OCI-LY7 (cell line): Measurements from ENCODE around the gene CMIP. TPM values are rescaled to one million over a fixed set of nuclear protein-coding genes. Genes with fewer than 3 reads are reported as not detected.

ENCODE experiments used
- BruUV-seq: library from RNA; stranded (reverse); fragments of 400-500 nt; replicated peaks from 2 replicates; lab custom pipeline; 2021; lab: Mats Ljungman, UMichigan
- CTCF ChIA-PET: fragments of 300-600 bp; sonication (Branson Sonifier 250); formaldehyde crosslinking; loops from one replicate; lab custom pipeline; 2022; ENCODE audit warnings: antibody characterized with exemption; ENCODE audit not compliant: unreplicated experiment; lab: Charles Lee
- POLR2A ChIA-PET: fragments of 300-600 bp; sonication (Branson Sonifier 250); formaldehyde crosslinking; loops from one replicate; lab custom pipeline; 2022; ENCODE audit warnings: antibody characterized with exemption; lab: Charles Lee
- DNase-seq: peaks from one replicate; pipeline ENCODE4 v3.0.0-alpha.2; 2015; ENCODE audit warnings: low spot score
- H2AFZ ChIP-seq: fragments of 200-600 bp; sonication (generic), shearing (Covaris generic); 2 replicates; pipeline ENCODE4 v1.6.1; 2014; ENCODE audit warnings: mild to moderate bottlenecking, antibody characterized with exemption, low read length, moderate library complexity
- H3K27ac ChIP-seq: fragments of 200-600 bp; sonication (generic); 2 replicates; pipeline ENCODE4 v1.5.1; 2014; ENCODE audit warnings: mixed run types, low read depth, mild to moderate bottlenecking, moderate library complexity, low read length, inconsistent platforms; ENCODE audit not compliant: poor library complexity, severe bottlenecking
- H3K36me3 ChIP-seq: fragments of 200-600 bp; sonication (generic); 2 replicates; pipeline ENCODE4 v1.6.1; 2014; ENCODE audit warnings: mild to moderate bottlenecking, antibody characterized with exemption, low read length, moderate library complexity, mixed read lengths; ENCODE audit not compliant: insufficient read depth
- H3K4me1 ChIP-seq: fragments of 200-600 bp; sonication (generic); 2 replicates; pipeline ENCODE4 v1.5.1; 2014; ENCODE audit warnings: mild to moderate bottlenecking, low read length; ENCODE audit not compliant: insufficient read depth, poor library complexity, severe bottlenecking
- H3K4me2 ChIP-seq: fragments of 200-600 bp; sonication (generic); 2 replicates; pipeline ENCODE4 v1.6.1; 2014; ENCODE audit warnings: mild to moderate bottlenecking, low read length
- H3K4me3 ChIP-seq: fragments of 200-600 bp; sonication (generic); 2 replicates; pipeline ENCODE4 v1.5.1; 2014; ENCODE audit warnings: mild to moderate bottlenecking, low read depth, low read length; ENCODE audit not compliant: poor library complexity, severe bottlenecking
- H3K79me2 ChIP-seq: fragments of 200-600 bp; sonication (generic); 2 replicates; pipeline ENCODE4 v1.6.1; 2016; ENCODE audit warnings: low read depth, mild to moderate bottlenecking, low read length, moderate library complexity, mixed read lengths; ENCODE audit not compliant: insufficient read depth
- H3K9me2 ChIP-seq: fragments of 200-600 bp; sonication (generic); 2 replicates; pipeline ENCODE4 v1.6.1; 2016; ENCODE audit warnings: mild to moderate bottlenecking, low read length, mixed read lengths; ENCODE audit not compliant: insufficient read depth
- H3K9me3 ChIP-seq: fragments of 200-600 bp; sonication (generic); 2 replicates; pipeline ENCODE4 v1.6.1; 2014; ENCODE audit warnings: mild to moderate bottlenecking, mixed run types, low read length, mixed read lengths
- H4K20me1 ChIP-seq: fragments of 200-600 bp; sonication (generic); 2 replicates; pipeline ENCODE4 v1.6.1; 2014; ENCODE audit warnings: mild to moderate bottlenecking, antibody characterized with exemption, low read length, moderate library complexity, mixed read lengths; ENCODE audit not compliant: insufficient read depth
- CTCF ChIP-seq: fragments of 200-600 bp; sonication (generic); conservative IDR thresholded peaks from 2 replicates; pipeline ENCODE4 v1.5.1; 2014; ENCODE audit warnings: mild to moderate bottlenecking, antibody characterized with exemption, low read length, moderate library complexity, mixed read lengths
- EZH2phosphoT487 ChIP-seq: fragments of 200-600 bp; sonication (generic); IDR thresholded peaks from 2 replicates; pipeline ENCODE4 v1.6.1; 2018; ENCODE audit warnings: low read depth, borderline replicate concordance, mild to moderate bottlenecking, mixed run types, antibody characterized with exemption, low read length, moderate library complexity, mixed read lengths
- intact Hi-C: fragments of 100-400 bp; cut with micrococcal nuclease; formaldehyde crosslinking; loops from one replicate; pipeline ENCODE4 v1.10.0; 2022; ENCODE audit not compliant: unreplicated experiment
- microRNA-seq: library from miRNA; unstranded; fragments of <30 nt; microRNA quantifications from one replicate; pipeline ENCODE4 v1.2.0, GENCODE V29; 2022; ENCODE audit warnings: borderline replicate concordance
- small RNA-seq: library from RNA; depleted of rRNA; stranded (forward); fragments of <200 nt; gene quantifications from one replicate; pipeline ENCODE3, GENCODE V24; 2014
- total RNA-seq, 2 experiments: library from RNA; depleted of rRNA in 1 of 2; stranded (reverse); fragments of >200 nt in 1 of 2; shearing (Covaris generic) in 1 of 2; gene quantifications; 2 replicates each; pipeline ENCODE4 v1.2.3, GENCODE V29; 2014 to 2022

The CMIP gene
- total RNA-seq, 2 experiments from 2014 or later, result 15.4 to 70.3 TPM

GRCh38 chr16:81758376-81758775, 313.8 kb downstream of the CMIP start:
- Histone ChIP-seq H3K4me2 (no peak overlapping the region), H3K36me3 (peaks cover 68% of the 10 kb centered on the region), H2AFZ (no peak overlapping the region), H4K20me1 (no peaks in the 10 kb centered on the region), H3K9me2 (no peaks in the 10 kb centered on the region), H3K4me1 (peaks cover 7% of the 10 kb centered on the region), H3K27ac (no peak overlapping the region), H3K79me2 (no peaks in the 10 kb centered on the region), H3K9me3 (no peaks in the 10 kb centered on the region), H3K4me3 (no peak overlapping the region)
- BruUV-seq, result no TSS peak
- no peak for TF ChIP-seq CTCF
- no peak for TF ChIP-seq EZH2phosphoT487
- no peak for DNase-seq
- ChIA-PET CTCF (no interaction called here), POLR2A (interaction anchor here (0.5 to 3.2 kb wide), 4 partner anchors 8 to 48 kb away, joined by 3 to 16 read pairs (median 4); no protein-coding TSS in a partner anchor)
- intact Hi-C loops, result no loop called here

Small RNA genes lying within 50 kb of the gene (microRNA-seq; reads per million reads assigned to microRNA genes)
- not detected for gene MIR6504
- not detected for gene MIR7854

Small RNA genes lying within 50 kb of the gene (small RNA-seq; reads per million reads assigned to genes)
- gene MIR6504 (not detected), gene MIR7854 (not detected)

Other genes with a start within 250 kb of the CMIP start
- not detected in 2 replicates for gene BCO1, start 206.1 kb upstream of the CMIP start, total RNA-seq (2014; rRNA removed; shearing (Covaris generic))
- gene BCO1, start 206.1 kb upstream of the CMIP start, total RNA-seq (2022), result not detected in 2 replicates
- gene GAN, start 129.8 kb upstream of the CMIP start, total RNA-seq (2014; rRNA removed; shearing (Covaris generic)), result 5.1 and 6.2 TPM in 2 replicates
- 10.5 and 14.2 TPM in 2 replicates for gene GAN, start 129.8 kb upstream of the CMIP start, total RNA-seq (2022)